Body of pancreas (tissue), 4 donors: ENCODE data around the gene AHCTF1.

Experiments used
- CTCF ChIP-seq, 7 experiments: fragments of 450-650 bp in 4 of 7; fragments of 200-600 bp in 3 of 7; sonication (generic) in 3 of 7; IDR thresholded peaks; one replicate each; pipeline ENCODE4 v1.5.1; 2016 to 2019; ENCODE audit warnings: antibody characterized with exemption in 7 of 7
- POLR2A ChIP-seq, 3 donors: fragments of 450-650 bp; IDR thresholded peaks; one replicate each; pipeline ENCODE4 v1.6.1; 2016; ENCODE audit warnings: antibody characterized with exemption in 3 of 3, mild to moderate bottlenecking in 2 of 3

- TF ChIP-seq POLR2A (IDR thresholded peaks at IDR 0.05): no peak
- TF ChIP-seq CTCF (IDR thresholded peaks at IDR 0.05): no peak
Measured at GRCh38 chr1:246811985-246812384, 119.8 kb downstream of the AHCTF1 start.
